ENCODE data around the gene PRAMEF8. TPM values are rescaled to one million over a fixed set of nuclear protein-coding genes. Genes with fewer than 3 reads are reported as not detected.
"Not testable (repeated sequence)": the region's sequence is repeated elsewhere in the genome, so short reads cannot be mapped to it uniquely, and the experiment has no call there.

PRAMEF8 gene
- total and polyA plus RNA-seq, 2 donors: not detected

DNA sequence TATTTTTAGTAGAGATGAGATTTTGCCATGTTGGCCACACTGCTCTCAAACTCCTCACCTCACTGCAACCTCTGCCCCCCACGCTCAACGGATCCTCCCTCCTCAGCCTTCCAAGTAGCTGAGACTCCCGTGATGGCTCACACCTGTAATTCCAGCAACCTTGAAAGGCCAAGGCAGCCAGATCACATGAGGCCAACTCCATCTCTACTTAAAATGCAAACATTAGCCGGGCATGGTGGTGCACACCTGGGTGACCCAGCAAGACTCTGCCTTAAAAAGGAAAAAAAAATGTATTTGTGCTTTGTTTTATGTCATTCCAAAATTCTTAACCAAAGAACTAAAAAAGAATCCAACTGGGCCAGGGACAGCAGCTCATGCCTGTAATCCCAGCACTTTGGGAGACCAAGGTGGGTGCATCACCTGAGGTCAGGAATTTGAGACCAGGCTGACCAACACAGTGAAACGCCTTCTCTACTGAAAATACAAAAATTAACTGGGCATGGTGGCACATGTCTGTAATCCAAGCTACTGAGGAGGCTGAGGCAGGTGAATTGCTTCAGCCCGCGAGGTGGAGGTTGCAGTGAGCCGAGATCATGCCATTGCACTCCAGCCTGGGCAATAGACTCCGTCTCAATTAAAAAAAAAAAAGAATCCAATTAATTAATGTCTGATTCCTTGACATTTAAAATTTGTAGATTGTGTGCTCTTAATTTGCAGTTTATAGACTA lies 41.2 kb downstream of the PRAMEF8 start:
- not testable (repeated sequence) for H3K4me3 ChIP-seq (ENCODE audit: low read depth, low read length); H3K4me1 ChIP-seq (ENCODE audit: insufficient read depth); H3K36me3 ChIP-seq (ENCODE audit: insufficient read depth); DNase-seq (ENCODE audit: extremely low spot score); H3K27ac ChIP-seq (ENCODE audit: low read depth)
- 80% methylated on average over 9 of the region's 9 CpGs for WGBS

DNA sequence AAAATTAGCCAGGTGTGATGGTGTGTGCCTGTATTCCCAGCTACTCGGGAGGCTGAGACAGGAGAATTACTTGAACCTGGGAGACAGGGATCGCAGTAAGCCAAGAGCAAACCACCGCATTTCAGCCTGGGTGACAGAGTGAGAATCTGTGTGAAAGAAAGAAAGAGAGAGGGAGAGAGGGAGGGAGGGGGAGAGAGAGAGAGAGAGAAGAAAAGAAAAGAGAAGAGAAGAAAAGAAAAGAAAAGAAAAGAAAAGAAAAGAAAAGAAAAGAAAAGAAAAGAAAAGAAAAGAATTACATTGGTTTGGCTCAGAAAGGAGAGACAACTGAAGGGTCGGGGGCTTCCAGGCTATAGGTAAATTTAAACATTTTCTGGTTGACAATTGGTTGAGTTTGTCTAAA lies 45.3 kb downstream of the PRAMEF8 start:
- H3K27ac ChIP-seq (ENCODE audit: low read depth); H3K4me3 ChIP-seq (ENCODE audit: low read depth, low read length); H3K4me1 ChIP-seq (ENCODE audit: insufficient read depth); H3K36me3 ChIP-seq (ENCODE audit: insufficient read depth); DNase-seq (ENCODE audit: extremely low spot score): not testable (repeated sequence)
- 87% methylated on average over 4 of the region's 4 CpGs for WGBS

DNA sequence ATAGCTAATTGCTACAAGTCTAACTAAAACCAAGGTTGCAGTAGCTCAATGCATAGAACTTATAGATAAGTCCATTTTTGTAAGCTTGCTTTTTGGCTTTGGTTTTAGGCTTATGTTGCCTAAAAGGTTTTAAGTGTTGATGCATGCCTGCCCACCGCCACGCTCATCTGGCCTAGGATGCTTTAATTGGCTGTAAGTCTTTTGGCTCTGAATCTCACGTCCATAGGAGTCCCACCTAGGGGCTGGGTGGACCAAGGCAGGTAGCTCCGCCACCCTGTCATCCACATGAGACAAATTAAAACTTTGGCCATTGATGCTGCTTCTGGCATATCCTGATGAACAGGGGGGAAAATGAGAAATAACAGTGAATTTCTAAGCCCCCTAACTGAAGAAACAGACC lies 47.4 kb downstream of the PRAMEF8 start:
- not testable (repeated sequence) for H3K36me3 ChIP-seq (ENCODE audit: insufficient read depth); DNase-seq (ENCODE audit: extremely low spot score); H3K4me3 ChIP-seq (ENCODE audit: low read depth, low read length); H3K27ac ChIP-seq (ENCODE audit: low read depth); H3K4me1 ChIP-seq (ENCODE audit: insufficient read depth)
- WGBS: 77% methylated on average over 4 of the region's 4 CpGs

DNA sequence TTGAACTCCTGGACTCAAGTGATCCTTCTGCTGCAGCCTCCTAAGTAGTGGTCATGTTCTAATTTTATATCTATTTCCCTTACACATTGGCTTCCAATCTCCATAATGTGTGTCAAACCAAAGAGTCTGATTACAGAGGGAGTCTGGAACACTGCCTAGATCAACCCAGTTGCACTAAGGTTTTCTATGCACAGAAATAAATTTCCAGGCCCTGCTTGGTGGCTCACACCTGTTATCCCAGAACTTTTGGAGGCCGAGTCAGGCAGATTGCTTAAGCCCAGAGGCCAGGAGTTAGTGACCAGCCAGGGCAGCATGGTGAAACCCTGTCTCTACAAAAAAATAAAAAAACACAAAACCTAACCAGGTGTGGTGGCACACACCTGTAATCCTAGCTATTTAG lies 50.9 kb downstream of the PRAMEF8 start:
- H3K4me3 ChIP-seq (ENCODE audit: low read depth, low read length); H3K36me3 ChIP-seq (ENCODE audit: insufficient read depth); DNase-seq (ENCODE audit: extremely low spot score); H3K27ac ChIP-seq (ENCODE audit: low read depth); H3K4me1 ChIP-seq (ENCODE audit: insufficient read depth): not testable (repeated sequence)
- 58% methylated on average over 1 of the region's 1 CpG for WGBS

DNA sequence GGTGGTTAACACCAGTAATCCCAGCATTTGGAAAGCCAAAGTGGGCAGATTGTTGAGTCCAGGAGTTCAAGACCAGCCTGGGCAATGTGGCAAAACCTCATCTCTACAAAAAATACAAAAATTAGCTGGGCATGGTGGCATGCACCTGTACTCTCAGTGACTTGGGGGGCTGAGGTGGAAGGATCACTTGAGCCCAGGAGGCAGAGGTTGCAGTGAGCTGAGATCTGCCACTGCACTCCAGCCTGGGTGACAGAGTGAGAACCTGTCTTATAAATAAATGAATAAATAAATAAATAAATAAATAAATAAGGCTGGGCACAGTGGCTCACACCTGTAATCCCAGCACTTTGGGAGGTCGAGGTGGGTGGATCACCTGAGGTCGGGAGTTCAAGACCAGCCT lies 52.9 kb downstream of the PRAMEF8 start:
- not testable (repeated sequence) for DNase-seq (ENCODE audit: extremely low spot score); H3K36me3 ChIP-seq (ENCODE audit: insufficient read depth); H3K4me1 ChIP-seq (ENCODE audit: insufficient read depth); H3K4me3 ChIP-seq (ENCODE audit: low read depth, low read length); H3K27ac ChIP-seq (ENCODE audit: low read depth)
- WGBS: 63% methylated on average over 2 of the region's 2 CpGs

Small RNA genes within 50 kb of the gene (small RNA-seq; reads per million reads assigned to genes)
- gene RNU6-771P: not detected

Other genes with a start within 250 kb of the PRAMEF8 start
- gene PRAMEF27, start 228.6 kb downstream of the PRAMEF8 start, total RNA-seq: not detected
- not detected for gene PRAMEF27, start 228.6 kb downstream of the PRAMEF8 start, polyA plus RNA-seq
- not detected for gene HNRNPCL3, start 224.4 kb downstream of the PRAMEF8 start, total RNA-seq
- gene HNRNPCL3, start 224.4 kb downstream of the PRAMEF8 start, polyA plus RNA-seq: not detected
- gene PRAMEF25, start 214.4 kb downstream of the PRAMEF8 start, total RNA-seq: not detected
- gene PRAMEF25, start 214.4 kb downstream of the PRAMEF8 start, polyA plus RNA-seq: not detected
- gene HNRNPCL2, start 168.3 kb downstream of the PRAMEF8 start, total RNA-seq: not detected
- not detected for gene HNRNPCL2, start 168.3 kb downstream of the PRAMEF8 start, polyA plus RNA-seq
- gene PRAMEF26, start 129.1 kb downstream of the PRAMEF8 start, total RNA-seq: not detected
- not detected for gene PRAMEF26, start 129.1 kb downstream of the PRAMEF8 start, polyA plus RNA-seq
- not detected for gene HNRNPCL4, start 119.5 kb downstream of the PRAMEF8 start, total RNA-seq
- gene HNRNPCL4, start 119.5 kb downstream of the PRAMEF8 start, polyA plus RNA-seq: not detected
- gene PRAMEF9, start 113.3 kb downstream of the PRAMEF8 start, total RNA-seq: not detected
- gene PRAMEF9, start 113.3 kb downstream of the PRAMEF8 start, polyA plus RNA-seq: not detected
- not detected for gene PRAMEF13, start 83.7 kb downstream of the PRAMEF8 start, total RNA-seq
- gene PRAMEF13, start 83.7 kb downstream of the PRAMEF8 start, polyA plus RNA-seq: not detected
- gene PRAMEF18, start 59.0 kb downstream of the PRAMEF8 start, total RNA-seq: not detected
- gene PRAMEF18, start 59.0 kb downstream of the PRAMEF8 start, polyA plus RNA-seq: not detected
- gene PRAMEF5, start 30.9 kb downstream of the PRAMEF8 start, total RNA-seq: not detected
- not detected for gene PRAMEF5, start 30.9 kb downstream of the PRAMEF8 start, polyA plus RNA-seq
- not detected for gene PRAMEF33, start 18.4 kb upstream of the PRAMEF8 start, total RNA-seq
- gene PRAMEF33, start 18.4 kb upstream of the PRAMEF8 start, polyA plus RNA-seq: not detected
- not detected for gene PRAMEF15, start 30.4 kb upstream of the PRAMEF8 start, total RNA-seq
- not detected for gene PRAMEF15, start 30.4 kb upstream of the PRAMEF8 start, polyA plus RNA-seq
- gene PRAMEF14, start 62.0 kb upstream of the PRAMEF8 start, total RNA-seq: not detected
- gene PRAMEF14, start 62.0 kb upstream of the PRAMEF8 start, polyA plus RNA-seq: not detected
- not detected for gene PRAMEF19, start 86.8 kb upstream of the PRAMEF8 start, total RNA-seq
- not detected for gene PRAMEF19, start 86.8 kb upstream of the PRAMEF8 start, polyA plus RNA-seq
- gene PRAMEF17, start 104.5 kb upstream of the PRAMEF8 start, total RNA-seq: not detected
- gene PRAMEF17, start 104.5 kb upstream of the PRAMEF8 start, polyA plus RNA-seq: not detected
- gene PRAMEF20, start 125.3 kb upstream of the PRAMEF8 start, total RNA-seq: not detected
- not detected for gene PRAMEF20, start 125.3 kb upstream of the PRAMEF8 start, polyA plus RNA-seq
- gene LRRC38, start 228.9 kb upstream of the PRAMEF8 start, total RNA-seq: 0.53 TPM
- 0.98 TPM for gene LRRC38, start 228.9 kb upstream of the PRAMEF8 start, polyA plus RNA-seq